Measurements from ENCODE around the gene CEACAM4. TPM values are rescaled to one million over a fixed set of nuclear protein-coding genes. Genes with fewer than 3 reads are reported as not detected.
A peak's percentile ranks its signal among the peaks of the same experiment; 100 is the strongest.

CEACAM4 gene
- total RNA-seq, 1 donor from 2014 or later, result not detected

DNA sequence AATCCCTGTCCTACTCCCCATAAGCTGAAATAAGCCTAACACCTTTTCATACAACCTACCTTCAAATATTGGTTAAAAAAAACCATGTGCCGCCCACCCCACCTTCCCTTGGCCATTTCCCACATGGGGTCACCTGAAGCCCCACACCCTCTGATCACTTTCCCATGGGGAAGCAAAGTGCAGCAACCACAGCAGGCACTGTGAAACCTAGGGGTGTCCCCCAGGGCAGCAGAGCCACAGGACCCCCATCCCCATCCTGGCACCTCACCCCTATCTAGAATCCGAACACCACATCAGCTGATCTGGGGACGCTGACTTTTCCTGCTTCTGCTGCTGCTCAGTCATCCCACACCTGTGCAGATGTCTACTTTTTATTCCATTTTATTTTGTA is 31.0 kb downstream of the CEACAM4 start:
- Mint-ChIP-seq H3K4me1 (ENCODE audit: low read depth, unreplicated experiment) (no peaks in the 10 kb centered on the region), H3K4me3 (ENCODE audit: unreplicated experiment) (no peak overlapping the region), H3K36me3 (ENCODE audit: unreplicated experiment) (no peaks in the 10 kb centered on the region), H3K27ac (ENCODE audit: unreplicated experiment) (no peak overlapping the region), H3K27me3 (ENCODE audit: unreplicated experiment) (peaks cover 9% of the 10 kb centered on the region), H3K9me3 (ENCODE audit: unreplicated experiment) (no peaks in the 10 kb centered on the region)
- DNase-seq, result no peak
- TF ChIP-seq, protein P1, sequence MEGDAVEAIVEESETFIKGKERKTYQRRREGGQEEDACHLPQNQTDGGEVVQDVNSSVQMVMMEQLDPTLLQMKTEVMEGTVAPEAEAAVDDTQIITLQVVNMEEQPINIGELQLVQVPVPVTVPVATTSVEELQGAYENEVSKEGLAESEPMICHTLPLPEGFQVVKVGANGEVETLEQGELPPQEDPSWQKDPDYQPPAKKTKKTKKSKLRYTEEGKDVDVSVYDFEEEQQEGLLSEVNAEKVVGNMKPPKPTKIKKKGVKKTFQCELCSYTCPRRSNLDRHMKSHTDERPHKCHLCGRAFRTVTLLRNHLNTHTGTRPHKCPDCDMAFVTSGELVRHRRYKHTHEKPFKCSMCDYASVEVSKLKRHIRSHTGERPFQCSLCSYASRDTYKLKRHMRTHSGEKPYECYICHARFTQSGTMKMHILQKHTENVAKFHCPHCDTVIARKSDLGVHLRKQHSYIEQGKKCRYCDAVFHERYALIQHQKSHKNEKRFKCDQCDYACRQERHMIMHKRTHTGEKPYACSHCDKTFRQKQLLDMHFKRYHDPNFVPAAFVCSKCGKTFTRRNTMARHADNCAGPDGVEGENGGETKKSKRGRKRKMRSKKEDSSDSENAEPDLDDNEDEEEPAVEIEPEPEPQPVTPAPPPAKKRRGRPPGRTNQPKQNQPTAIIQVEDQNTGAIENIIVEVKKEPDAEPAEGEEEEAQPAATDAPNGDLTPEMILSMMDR (IDR thresholded peaks at IDR 0.05; ENCODE audit: partially characterized antibody, unreplicated experiment), result no peak

DNA sequence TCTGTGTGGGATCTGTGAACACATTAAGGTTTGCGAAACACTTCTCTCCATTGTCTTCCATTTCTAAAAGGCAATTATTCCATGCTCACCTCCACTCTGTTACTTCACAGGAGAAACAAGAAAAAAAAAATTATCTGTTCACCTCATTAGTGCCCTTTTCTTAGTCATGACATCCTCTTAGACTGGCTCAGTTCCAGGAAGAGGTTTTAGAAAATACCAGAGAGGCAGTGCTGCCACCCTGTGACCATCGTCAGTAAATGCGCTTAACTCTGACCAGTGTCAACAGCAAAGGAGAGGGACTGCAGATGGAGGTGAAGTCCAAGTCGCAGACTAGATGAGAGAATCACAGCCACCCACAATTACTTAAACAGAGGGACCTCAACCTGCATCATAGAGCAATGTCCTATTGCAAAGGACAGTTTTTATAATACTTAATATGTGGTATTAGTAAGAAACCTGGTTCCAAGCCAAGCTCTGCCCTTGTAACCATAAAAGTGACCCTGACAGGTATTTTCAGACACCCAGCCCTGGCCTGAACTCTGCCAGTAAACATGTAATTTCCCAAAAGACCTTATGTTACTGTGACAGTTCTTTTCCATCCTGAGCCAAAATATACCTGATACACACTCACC is 31.5 kb downstream of the CEACAM4 start:
- Mint-ChIP-seq H3K36me3 (ENCODE audit: unreplicated experiment) (no peaks in the 10 kb centered on the region), H3K9me3 (ENCODE audit: unreplicated experiment) (no peaks in the 10 kb centered on the region), H3K4me3 (ENCODE audit: unreplicated experiment) (no peak overlapping the region), H3K27me3 (ENCODE audit: unreplicated experiment) (peaks cover 9% of the 10 kb centered on the region), H3K4me1 (ENCODE audit: low read depth, unreplicated experiment) (no peaks in the 10 kb centered on the region), H3K27ac (ENCODE audit: unreplicated experiment) (no peak overlapping the region)
- TF ChIP-seq, protein P1 (IDR thresholded peaks at IDR 0.05; ENCODE audit: partially characterized antibody, unreplicated experiment), result peak; percentile 63
- peak; percentile 69 for DNase-seq

DNA sequence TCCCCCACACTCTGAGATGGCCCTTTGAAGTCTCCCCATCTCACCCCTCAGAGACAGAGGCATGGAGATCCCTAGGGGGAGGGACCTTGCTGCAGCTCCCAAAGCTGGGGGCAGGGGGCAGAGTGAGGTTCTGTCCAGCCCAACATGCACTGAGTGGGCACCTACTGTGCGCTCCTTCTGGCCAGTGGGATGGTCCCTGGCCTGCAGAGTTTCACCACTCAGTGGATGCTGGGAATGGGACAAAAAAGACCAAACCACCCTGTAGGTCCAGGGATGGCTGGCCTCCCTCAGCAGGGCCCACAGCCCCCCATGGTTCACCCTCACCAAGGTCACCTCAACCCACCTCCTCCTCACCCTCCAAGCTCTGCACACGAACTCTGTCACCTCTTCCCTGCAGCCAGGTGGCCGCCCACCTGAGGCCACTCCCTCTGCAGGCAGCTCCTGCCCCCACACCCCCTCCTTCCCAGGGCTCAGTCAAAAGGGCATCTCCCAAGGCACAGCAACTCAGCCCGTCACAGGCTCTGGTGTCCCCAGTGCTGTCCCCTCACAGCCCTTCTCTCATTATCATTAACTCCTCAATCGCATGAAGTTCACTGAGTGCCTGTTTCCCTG is 34.8 kb downstream of the CEACAM4 start:
- Mint-ChIP-seq H3K36me3 (ENCODE audit: unreplicated experiment) (no peaks in the 10 kb centered on the region), H3K4me1 (ENCODE audit: low read depth, unreplicated experiment) (no peaks in the 10 kb centered on the region), H3K27ac (ENCODE audit: unreplicated experiment) (no peak overlapping the region), H3K27me3 (ENCODE audit: unreplicated experiment) (peaks cover 12% of the 10 kb centered on the region), H3K9me3 (ENCODE audit: unreplicated experiment) (no peaks in the 10 kb centered on the region), H3K4me3 (ENCODE audit: unreplicated experiment) (no peak overlapping the region)
- DNase-seq, result no peak
- TF ChIP-seq, protein P1 (IDR thresholded peaks at IDR 0.05; ENCODE audit: partially characterized antibody, unreplicated experiment), result no peak

DNA sequence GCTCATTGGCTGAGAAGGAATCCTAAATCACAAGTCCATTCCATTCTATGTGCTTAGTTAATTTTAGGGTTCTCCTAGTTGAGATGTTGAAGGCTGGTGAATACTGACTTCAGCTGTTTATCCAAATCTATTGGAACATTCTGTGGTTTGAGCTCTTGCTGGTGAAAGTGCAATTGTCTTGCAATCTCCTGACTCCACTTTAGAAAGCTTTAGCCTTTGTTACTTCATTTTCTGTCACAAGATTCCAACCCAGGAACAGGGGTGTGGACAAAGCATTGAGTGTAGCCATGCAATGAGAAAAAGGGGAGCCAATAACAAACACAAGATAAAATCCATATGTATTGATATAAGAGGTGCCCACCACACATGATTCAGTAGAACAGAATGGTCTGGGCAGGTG is 35.9 kb downstream of the CEACAM4 start:
- H3K36me3 Mint-ChIP-seq (ENCODE audit: unreplicated experiment), result no peaks in the 10 kb centered on the region
- TF ChIP-seq, protein P1 (IDR thresholded peaks at IDR 0.05; ENCODE audit: partially characterized antibody, unreplicated experiment), result no peak
- peaks cover 12% of the 10 kb centered on the region for H3K27me3 Mint-ChIP-seq (ENCODE audit: unreplicated experiment)
- H3K4me3 Mint-ChIP-seq (ENCODE audit: unreplicated experiment), result no peak overlapping the region
- H3K4me1 Mint-ChIP-seq (ENCODE audit: low read depth, unreplicated experiment), result no peaks in the 10 kb centered on the region
- no peak overlapping the region for H3K27ac Mint-ChIP-seq (ENCODE audit: unreplicated experiment)
- no peaks in the 10 kb centered on the region for H3K9me3 Mint-ChIP-seq (ENCODE audit: unreplicated experiment)
- no peak for DNase-seq

DNA sequence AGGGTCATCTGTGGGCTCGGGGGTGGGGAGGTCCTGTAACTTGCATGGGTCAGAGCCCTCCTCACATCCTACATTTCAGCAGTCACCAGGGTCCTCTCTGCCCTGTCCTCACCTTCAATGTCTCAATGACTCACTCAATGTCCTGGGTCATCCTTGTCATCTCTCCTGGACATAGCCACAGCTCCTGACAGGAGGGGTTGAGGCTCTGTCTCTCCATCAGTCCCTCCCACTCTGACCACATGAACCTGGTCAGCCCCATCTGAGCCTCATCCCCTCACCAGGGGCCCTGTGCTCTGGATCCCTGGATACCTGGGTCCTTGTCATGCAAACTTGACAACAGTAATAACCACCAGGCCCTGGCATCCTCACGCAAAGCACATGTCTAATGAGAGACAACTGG is 37.5 kb downstream of the CEACAM4 start:
- no peak for DNase-seq
- TF ChIP-seq, protein P1 (IDR thresholded peaks at IDR 0.05; ENCODE audit: partially characterized antibody, unreplicated experiment), result no peak
- peaks cover 12% of the 10 kb centered on the region for H3K27me3 Mint-ChIP-seq (ENCODE audit: unreplicated experiment)
- H3K27ac Mint-ChIP-seq (ENCODE audit: unreplicated experiment), result no peak overlapping the region
- H3K36me3 Mint-ChIP-seq (ENCODE audit: unreplicated experiment), result no peaks in the 10 kb centered on the region
- peaks cover 2% of the 10 kb centered on the region for H3K9me3 Mint-ChIP-seq (ENCODE audit: unreplicated experiment)
- H3K4me3 Mint-ChIP-seq (ENCODE audit: unreplicated experiment), result no peak overlapping the region
- no peaks in the 10 kb centered on the region for H3K4me1 Mint-ChIP-seq (ENCODE audit: low read depth, unreplicated experiment)

Data from glutamatergic neuron (in vitro differentiated cells).